A673 (cell line): Measurements from ENCODE around the gene PRAME.

Experiments used
- CTCF ChIP-seq: fragments of 300-800, 200-600 bp; sonication (generic); conservative IDR thresholded peaks from 2 replicates; pipeline ENCODE4 v1.5.1; 2017; ENCODE audit warnings: low read depth, mild to moderate bottlenecking, antibody characterized with exemption, low read length, moderate library complexity, mixed read lengths
- EZH2 ChIP-seq: fragments of 200-600 bp; sonication (generic); IDR thresholded peaks from 2 replicates; pipeline ENCODE4 v1.6.1; 2017; ENCODE audit warnings: borderline replicate concordance, low read depth, mild to moderate bottlenecking, mixed read lengths, antibody characterized with exemption, low read length; ENCODE audit not compliant: poor library complexity, severe bottlenecking

- no peak for TF ChIP-seq CTCF
- no peak for TF ChIP-seq EZH2
Measured at GRCh38 chr22:22516992-22517391, 42.1 kb downstream of the PRAME start.
